Stimulated activated CD8-positive, alpha-beta memory T cell treated with anti-CD3 and anti-CD28 coated beads, Interleukin-15, amount 100 ng/mL, for 48 hours (primary cell): ENCODE measurements around the gene GTF2A1L.
"Not testable (repeated sequence)": the region's sequence is repeated elsewhere in the genome, so short reads cannot be mapped to it uniquely, and the experiment has no call there.

Experiments
- DNase-seq, 2 donors: peaks; one replicate each; pipeline ENCODE4 v3.0.0-alpha.2; 2020; ENCODE audit warnings: low read depth in 2 of 2

The GTF2A1L gene

DNA sequence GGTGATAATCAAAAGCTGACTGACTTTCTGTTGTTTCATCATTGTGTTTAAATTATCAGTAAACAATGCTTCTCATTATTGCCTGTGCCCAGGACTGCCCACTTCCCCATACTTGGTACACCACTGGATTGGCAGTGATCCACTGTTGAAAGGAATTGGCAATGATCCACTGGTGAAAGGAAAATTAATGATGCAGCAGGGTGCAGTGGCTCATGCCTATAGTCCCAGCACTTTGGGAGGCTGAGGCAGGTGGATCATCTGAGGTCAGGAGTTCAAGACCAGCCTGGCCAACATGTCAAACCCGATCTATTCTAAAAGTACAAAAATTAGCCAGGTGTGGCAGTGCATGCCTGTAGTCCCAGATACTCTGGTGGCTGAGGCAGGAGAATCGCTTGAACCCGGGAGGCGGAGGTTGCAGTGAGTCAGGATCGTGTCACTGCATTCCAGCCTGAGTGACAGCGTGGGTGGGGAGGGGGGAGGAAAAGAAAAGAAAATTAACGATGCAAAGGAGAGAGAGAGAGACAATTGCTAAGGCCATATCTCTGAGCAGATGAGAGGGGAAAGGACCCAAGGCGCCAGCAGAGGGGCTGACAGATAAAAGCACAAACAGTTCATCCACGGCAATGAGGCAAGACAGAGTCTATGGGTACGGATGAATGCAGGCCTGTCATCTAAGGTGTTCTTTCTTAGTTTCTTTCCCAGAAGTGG is 10.2 kb upstream of the GTF2A1L start:
- DNase-seq: no peak

DNA sequence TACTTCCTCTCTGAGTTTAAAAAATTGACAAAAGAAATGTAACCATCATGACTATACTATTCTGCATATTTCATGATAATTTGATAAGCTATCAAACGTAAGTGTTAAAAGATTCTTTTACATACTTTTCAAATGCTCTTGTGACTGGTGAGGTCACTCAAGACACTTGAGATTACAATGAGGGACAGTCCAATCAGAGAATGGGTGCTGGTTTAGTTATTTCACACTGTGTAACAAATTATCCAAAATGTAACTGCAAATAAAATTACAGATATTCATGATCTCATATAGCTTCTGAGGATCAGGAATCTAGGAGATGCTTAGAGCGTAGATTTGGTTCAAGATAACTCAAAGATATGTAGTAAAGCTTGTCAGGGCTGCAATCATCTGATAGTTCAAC is 4.4 kb upstream of the GTF2A1L start:
- DNase-seq: no peak

DNA sequence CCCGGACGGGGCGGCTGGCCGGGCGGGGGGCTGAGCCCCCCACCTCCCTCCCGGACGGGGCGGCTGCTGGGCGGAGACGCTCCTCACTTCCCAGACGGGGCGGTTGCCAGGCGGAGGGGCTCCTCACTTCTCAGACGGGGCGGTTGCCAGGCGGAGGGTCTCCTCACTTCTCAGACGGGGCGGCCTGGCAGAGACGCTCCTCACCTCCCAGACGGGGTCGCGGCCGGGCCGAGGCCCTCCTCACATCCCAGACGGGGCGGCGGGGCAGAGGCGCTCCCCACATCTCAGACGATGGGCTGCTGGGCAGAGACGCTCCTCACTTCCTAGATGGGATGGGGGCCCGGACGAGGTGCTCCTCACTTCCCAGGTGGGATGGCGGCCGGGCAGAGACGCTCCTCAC is 3.1 kb upstream of the GTF2A1L start:
- DNase-seq: not testable (repeated sequence)

DNA sequence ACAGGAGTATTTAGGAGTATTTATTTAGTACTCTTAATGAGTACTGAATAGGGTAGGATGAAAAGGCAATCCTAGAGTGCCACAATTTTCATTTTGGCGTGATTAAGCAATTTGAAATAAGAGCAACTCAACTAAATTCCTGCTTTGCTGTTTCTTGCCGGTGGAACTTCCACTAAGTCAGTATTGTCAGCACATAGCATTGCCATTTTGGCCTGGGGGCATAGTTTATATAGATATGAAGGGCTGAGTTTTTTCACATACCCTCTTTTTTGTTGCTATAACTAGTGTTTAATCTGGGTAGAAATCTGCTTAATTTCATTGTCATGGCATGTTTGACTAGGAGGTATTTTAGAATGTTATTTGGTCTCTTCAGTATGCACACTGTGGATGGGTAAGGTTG is 1.9 kb downstream of the GTF2A1L start:
- DNase-seq: no peak

DNA sequence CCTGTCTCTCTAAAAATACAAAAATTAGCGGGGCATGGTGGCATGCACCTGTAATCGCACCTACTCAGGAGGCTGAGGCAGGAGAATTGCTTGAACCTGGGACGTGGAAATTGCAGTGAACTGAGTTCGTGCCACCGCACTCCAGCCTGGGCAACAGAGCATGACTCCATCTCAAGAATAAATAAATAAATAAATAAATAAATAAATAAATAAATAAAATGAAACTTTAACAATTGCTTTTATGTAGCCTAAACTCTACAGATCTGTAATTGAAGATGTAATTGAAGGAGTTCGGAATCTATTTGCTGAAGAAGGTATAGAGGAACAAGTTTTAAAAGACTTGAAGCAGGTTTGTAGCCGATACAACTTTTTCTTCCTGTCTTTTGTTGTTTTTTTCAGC is 2.9 kb downstream of the GTF2A1L start:
- no peak for DNase-seq

DNA sequence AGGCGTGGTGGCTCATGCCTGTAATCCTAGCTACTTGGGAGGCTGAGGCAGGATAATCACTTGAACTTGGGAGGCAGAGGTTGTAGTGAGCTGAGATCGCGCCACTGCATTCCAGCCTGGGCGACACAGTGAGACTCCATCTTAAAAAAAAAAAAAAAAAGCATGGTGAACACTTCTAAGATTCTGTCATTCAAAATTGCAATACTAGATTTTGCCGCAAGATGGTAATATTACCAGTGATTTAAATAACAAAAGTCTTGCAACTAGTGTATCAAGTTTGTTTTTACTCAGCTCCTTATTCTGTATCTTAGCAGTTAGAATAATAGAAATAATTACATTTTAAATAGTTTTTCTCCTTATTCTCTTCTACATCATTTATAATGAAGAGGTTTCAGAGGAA is 5.0 kb downstream of the GTF2A1L start:
- DNase-seq: not testable (repeated sequence)

DNA sequence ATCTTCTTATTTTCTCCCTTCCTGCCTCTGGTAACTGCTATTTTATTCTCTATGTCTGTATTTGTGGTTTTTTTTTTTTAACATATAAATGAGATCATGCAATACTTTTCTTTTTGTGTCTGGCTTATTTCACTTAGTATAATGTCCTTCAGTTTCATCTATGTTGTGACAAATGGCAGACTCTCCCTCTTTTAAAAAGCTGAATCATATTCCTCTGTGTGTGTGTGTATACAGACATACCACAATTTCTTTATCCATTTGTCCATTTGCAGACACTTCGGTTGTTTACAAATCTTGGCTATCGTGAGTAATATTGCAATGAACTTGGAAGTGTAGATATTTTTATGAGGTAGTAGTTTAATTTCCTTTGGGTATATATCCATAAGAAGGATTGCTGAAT is 7.0 kb downstream of the GTF2A1L start:
- DNase-seq: no peak

DNA sequence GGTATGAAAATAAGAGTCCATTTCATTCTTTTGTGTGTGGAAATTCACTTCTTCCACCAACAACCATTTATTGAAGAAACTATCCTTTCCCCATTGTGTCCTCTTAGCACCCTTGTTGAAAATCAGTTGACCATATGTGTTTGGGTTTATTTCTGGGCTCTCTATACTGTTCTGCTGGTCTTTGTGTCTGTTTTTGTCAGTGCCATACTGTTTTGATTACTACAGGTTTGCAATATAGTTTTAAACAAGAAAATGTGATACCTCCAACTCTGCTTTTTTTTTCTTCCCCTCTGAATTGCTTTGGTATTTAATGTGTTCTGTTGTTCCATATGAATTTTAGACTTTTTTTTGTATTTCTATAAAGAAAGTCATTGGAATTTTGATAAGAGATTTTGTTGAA is 8.4 kb downstream of the GTF2A1L start:
- no peak for DNase-seq

DNA sequence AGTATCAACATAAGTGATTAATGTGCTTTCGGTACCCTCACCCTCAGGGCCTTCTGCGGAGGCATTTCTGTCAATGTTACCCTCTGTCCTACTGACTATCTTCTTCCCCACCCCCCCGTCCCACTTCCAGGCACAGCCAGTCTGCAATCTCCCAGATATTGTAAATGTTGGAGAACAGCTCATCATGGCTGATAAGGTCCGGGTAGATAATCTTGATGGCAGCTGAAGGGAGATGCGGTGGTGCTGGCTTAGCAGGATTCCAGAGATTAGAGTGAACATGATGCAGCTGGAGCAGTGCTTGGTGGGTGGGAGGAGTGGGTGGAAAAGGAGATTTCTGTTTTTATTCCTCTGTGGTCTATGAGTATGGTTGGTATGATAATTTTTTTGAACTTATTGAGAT is 15.5 kb downstream of the GTF2A1L start:
- no peak for DNase-seq

DNA sequence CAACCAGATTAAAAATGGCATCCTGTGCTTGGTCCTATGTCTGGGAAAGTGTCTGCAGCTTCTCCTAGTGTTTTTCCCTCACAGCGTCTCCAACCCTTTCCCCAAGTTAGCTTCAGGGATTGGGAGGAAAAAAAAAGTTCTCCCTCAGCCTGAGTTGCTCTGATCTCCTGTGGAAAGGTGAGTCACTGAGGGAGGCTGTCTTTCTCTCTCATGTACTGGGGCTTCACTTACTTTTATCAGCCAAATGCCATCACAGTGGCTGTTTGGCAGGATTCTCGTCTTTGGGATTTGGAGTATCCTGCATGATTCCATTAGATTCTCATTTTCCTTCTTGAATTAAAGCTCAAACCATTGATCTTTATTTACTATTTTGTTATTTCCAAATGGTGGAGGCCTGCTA is 18.1 kb downstream of the GTF2A1L start:
- DNase-seq: no peak

DNA sequence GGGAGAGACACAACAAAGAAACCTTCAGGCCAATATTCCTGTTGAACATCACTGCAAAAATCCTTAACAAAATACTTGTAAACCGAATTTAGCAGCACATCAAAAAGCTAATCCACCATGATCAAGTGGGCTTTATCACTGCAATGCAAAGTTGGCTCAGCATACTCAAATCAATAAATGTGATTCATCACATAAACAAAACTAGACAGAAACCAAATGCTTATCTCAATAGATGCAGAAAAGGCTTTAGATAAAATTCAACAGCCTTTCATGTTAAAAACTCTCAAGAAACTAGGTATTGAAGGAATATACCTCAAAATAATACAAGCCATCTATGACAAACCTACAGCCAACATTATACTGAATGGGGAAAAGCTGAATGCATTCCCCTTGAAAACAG is 20.6 kb downstream of the GTF2A1L start:
- DNase-seq: no peak

DNA sequence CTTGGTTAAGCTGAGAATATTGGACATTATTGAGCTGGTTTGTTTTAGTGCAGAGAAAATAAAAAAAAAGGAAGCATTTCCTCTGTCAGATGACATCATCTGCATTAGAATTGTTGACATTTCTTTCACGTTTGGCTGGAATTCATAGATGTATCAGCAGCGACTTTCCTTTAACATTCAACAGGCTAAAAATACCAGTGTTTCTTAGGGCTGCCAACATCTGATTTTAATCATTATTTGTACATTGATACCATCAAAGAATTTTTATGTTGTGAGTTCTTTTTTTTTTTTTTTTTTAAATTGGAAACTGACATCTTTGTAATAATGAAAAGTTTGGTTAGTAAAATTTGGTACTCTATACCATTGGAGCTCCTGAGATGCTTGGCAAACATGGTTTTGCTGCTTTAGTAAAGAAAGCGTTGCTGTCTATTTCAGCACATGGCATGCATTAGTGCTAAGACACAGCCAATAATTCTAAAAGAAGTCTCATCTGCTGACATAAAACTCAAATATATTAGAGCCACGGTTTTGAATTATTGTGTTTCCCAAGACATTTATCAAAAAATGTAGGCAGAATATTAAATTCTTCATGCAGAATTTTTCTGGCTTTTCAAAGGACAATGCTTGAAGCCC is 33.6 kb downstream of the GTF2A1L start:
- no peak for DNase-seq

DNA sequence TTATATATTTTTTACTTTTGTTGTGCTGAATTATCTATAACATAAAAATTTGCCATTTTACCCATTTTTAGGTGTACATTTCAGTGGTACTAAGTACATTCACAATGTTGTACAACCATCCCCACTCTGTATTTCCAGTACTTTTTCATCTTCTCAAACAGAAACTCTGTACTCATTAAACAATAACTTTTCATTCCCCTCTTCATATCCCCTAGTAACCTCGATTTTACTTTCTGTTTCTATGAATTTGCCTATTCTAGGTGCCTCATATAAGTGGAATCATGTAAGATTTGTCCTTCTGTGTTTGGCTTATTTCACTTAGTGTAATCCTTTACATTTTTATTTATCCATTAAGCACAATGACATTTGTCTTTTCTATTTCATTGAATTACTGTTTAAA is 51.3 kb downstream of the GTF2A1L start:
- no peak for DNase-seq

DNA sequence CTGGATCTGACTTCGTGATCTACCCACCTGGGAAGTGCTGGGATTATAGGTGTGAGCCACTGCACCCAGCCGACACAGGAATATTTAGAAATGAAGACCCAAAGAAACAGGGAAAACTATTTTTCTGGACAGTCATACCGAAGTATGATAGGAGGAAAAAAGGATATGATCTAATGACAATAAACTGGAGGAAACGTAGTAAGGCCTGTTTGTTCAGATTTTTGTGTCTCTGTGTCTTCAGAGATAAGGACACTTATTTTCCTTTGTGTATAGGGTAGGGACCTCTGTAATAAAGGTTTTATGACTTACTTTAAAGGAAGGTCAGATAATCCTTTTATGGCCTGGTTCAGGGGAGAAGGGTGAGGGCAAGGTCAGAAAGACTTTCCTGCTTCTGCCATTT is 55.9 kb downstream of the GTF2A1L start:
- no peak for DNase-seq

DNA sequence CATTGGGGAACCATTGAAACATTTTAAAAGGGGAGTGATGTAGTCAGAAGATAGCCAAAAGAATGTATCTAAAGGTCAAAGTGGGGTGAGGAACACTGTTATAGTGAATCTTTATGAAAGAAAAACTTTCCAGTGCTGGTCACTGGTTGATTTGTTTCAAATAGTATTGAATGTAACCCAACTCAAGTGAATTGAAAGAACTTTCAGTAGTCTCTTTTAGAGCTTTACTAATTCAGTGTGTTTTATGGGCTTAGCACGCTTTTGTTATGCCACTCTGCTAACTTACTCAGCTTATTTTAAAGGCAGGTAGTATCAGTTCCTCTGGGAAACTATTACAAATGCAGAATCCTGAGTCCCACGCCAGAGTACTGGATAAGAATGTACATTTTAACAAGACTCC is 57.3 kb downstream of the GTF2A1L start:
- DNase-seq: no peak

DNA sequence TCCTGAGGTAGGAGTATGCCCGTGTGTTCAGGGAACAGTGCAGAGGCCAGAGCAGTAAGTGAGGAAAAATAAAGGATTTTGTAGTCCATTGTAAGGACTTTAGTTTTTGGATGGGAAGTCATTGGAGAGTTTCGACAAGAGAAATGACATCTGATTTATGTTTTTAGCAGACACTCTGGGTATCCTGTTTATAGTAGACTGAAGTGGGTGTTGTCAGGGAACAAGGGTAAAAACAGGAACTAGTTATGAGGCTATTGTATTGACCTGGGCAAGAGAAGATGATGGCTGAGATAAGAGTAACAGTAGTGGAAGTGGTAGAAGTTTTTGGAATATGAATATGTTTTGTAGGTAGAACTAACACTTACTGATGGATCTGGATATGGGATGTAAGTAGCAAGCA is 59.8 kb downstream of the GTF2A1L start:
- DNase-seq: no peak

DNA sequence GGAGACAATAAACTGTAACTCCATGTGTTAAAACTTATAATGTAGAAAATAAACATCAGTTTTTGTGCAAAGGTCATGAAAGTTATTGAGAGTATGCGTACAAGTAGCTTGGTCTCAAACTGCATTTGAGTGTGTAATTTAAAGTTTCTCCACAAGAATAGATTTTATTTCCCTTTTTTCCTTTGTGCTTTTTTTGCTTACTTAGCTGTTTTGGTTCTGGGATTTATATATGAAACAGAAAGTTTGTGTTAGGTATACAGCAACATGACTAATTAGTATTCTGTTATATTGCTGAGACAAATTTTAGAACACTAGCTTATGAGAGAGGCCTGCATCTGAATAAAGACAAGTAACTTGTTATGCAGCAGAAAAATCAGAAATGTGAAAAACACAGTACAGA is 67.5 kb downstream of the GTF2A1L start:
- DNase-seq: no peak

DNA sequence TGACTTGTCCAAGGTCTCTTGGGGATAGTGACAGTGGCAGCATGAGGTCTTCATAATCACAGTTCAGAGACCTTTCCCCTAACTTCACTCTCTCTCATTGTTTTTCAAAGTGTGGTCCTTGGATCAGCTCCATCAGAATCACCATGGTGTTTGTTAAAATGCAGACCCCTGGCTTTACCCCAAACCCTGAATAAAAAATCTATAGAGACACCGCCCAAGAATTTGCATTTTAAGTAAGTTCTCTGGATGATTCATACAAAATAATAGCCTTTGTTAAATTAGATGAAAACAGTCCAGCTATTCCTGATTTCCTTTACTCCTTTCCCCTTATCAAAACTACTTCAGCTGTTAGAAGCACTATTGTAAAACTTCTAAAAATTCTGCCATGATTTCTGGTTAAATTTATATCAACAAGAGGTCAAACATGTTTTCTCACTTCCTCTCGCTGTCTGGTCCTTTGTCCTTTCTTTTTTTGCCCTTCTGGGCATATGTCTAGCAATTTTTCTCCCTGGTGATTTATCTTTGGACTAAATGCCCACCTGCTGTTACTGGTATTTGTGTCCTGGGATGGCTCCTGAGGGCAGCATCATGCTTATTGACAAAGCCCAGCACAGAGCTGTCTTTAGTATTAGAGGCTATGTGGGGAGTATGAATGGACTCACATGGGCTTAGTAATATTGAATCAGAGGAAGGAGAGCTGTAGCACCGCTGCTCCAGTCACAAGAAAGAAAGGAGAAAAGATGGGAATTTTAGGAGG is 74.5 kb downstream of the GTF2A1L start:
- DNase-seq: no peak

DNA sequence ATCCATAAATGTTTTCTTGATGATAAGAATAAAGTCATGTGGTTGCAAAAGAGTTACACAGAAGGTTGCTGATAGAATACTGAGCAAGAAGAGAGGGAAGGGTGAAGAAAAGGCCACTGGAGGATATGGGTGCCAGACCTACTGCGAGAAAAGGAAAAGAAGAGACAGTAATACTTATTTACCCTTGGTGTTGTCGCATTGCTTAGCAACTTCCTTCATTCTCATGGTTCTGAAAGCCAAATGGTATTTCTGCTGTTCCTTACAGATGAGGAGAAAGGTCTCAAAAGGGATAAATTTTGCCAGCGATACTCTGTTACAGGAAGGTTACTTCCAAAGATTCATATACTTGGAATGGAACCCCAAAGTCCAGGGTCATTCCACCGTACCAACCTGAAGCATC is 75.4 kb downstream of the GTF2A1L start:
- no peak for DNase-seq

DNA sequence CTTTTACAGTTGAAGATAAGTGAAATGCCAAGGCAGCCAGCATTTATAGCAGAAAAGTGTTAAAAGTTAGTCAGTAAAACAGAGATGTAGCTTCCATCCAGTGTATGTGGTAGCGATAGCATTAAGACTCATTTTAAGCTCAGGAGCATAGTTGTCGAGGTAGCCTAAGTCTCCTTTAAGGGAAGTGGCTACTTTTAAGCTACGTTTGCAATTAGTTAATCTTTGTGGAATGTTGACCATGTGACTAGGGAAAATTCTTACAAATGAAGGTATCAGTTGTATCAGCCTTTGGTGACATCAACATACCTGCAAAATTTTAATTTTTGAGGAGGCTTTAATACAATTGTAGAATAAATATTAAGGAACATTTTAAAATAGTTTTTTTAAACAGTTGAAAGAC is 76.0 kb downstream of the GTF2A1L start:
- DNase-seq: no peak

DNA sequence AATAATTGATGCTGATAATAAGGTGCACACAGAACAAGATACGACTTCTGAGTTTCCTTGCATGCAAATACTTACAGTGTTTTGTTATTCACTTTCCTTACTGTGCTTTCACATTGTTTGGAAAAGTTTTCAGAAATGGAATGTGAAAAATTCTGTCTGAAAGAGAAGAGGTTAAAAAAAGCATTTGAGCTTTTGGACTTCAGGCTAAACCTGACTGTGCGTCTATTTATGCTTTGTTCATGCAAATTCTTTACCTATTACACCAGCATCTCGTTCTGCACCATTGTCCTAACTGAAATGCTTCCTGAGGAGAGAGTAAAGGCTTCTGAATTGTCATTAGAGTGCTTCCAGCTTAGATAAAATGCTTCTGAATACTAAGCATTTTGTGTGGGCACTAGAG is 76.5 kb downstream of the GTF2A1L start:
- no peak for DNase-seq

DNA sequence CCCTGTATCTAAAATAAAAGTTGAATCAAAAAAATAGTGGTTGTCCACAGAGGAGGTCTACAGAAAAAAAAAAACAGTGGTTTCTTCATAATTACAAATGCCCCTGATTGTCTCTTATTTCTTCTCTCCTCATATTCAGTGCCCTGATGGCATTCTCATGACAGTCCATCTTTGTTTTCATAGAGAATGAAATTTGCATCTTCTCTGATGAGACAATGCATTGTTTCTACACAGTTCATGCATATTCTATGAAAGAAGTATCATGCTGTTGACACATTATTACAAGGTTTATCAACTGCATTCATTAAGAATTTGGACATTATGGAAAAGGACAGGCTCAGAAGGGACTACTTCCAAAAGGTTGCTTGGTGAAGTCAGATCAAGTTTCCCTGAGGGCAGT is 78.3 kb downstream of the GTF2A1L start:
- DNase-seq: no peak

DNA sequence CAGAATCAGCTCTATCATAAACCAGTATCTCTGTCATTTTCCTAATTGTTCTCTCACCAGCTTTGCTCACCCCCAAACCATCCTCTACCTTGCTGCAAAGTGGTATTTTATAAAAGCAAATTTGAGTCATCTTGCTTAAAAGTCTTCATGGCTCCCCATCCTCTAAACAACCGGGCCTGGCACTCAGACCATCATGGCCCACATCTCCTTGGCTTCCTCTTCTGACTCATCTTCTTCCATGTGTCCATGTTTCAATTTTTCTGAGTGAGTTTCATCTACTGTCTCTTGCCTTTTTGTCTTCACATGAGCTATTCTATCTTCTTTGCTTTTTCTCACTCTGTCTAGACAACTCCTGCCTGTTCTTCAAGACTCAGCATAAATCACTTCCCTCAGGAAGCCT is 79.2 kb downstream of the GTF2A1L start:
- no peak for DNase-seq
